Ovary (tissue), 9 donors: ENCODE measurements around the gene KNOP1. TPM values are rescaled to one million over a fixed set of nuclear protein-coding genes. Genes with fewer than 3 reads are reported as not detected.

ENCODE experiments used
- DNase-seq, 5 donors: peaks; one replicate each; pipeline ENCODE4 v3.0.0-alpha.2; 2019 to 2020
- H3K27ac ChIP-seq, 2 donors: fragments of 200-600 bp; one replicate each; pipeline versions ENCODE4 v1.5.1 to v1.8.0; 2019 to 2022
- H3K27me3 ChIP-seq: fragments of 200-600 bp; one replicate; pipeline ENCODE4 v1.8.0; 2022
- H3K36me3 ChIP-seq: fragments of 200-600 bp; sonication (generic); one replicate; pipeline ENCODE4 v1.5.1; 2019
- H3K4me1 ChIP-seq: one replicate; pipeline ENCODE4 v1.8.1; 2013; ENCODE audit warnings: mild to moderate bottlenecking, moderate library complexity; ENCODE audit not compliant: insufficient read depth
- H3K4me3 ChIP-seq: fragments of 200-600 bp; sonication (generic); one replicate; pipeline ENCODE4 v1.5.1; 2017
- H3K9me3 ChIP-seq, 2 donors: fragments of 200-600 bp in 1 of 2; sonication (generic) in 1 of 2; one replicate each; pipeline versions ENCODE4 v1.5.1 to v1.8.1; 2013 to 2019; ENCODE audit warnings: mild to moderate bottlenecking in 1 of 2, moderate library complexity in 1 of 2
- EP300 ChIP-seq: sonication (generic); formaldehyde crosslinking; IDR thresholded peaks from one replicate; pipeline ENCODE4 v1.6.1; 2017; ENCODE audit warnings: antibody characterized with exemption
- POLR2A ChIP-seq: fragments of 450-650 bp; IDR thresholded peaks from one replicate; pipeline ENCODE4 v1.6.1; 2017; ENCODE audit warnings: antibody characterized with exemption, mild to moderate bottlenecking, moderate library complexity
- WGBS, 3 donors: extraction: QIAGEN DNeasy Blood & Tissue Kit in 1 of 3; methylation state at CpG; one replicate each; pipeline versions ENCODE4 v1.1.5 to v1.1.7; 2013 to 2017; 5-methylcytosine and 5-hydroxymethylcytosine counted together
- intact Hi-C, 4 donors: fragments of 100-400 bp; cut with DNase I; formaldehyde crosslinking; loops; one replicate each; pipeline versions ENCODE4 v1.11.0 to v1.15.1; 2022 to 2023
- polyA plus RNA-seq, 2 donors: library from polyadenylated mRNA; stranded (reverse); fragments of 200-250 nt in 1 of 2; fragments of 350-450 nt in 1 of 2; fragmentation: Illumina TruSeq in 1 of 2; extraction: RNeasy Lipid Tissue Mini Kit (QIAGEN cat#74804) in 1 of 2; gene quantifications; one replicate each; pipeline ENCODE4 v1.2.3, GENCODE V29; 2013 to 2014
- total RNA-seq, 7 donors: library from RNA; depleted of rRNA in 2 of 7; stranded (reverse); fragments of >200 nt in 2 of 7; fragmentation: NEBNext Ultra II Directional in 3 of 7; extraction: Animal tissue kit (Norgen Biotek cat#: 25700) in 3 of 7; gene quantifications; one replicate each; pipeline versions ENCODE4 v1.1.0 to v1.2.4, GENCODE V29; 2016 to 2023
- TF ChIP-seq, protein P1 (sequence below), 3 donors: fragments of 450-650 bp in 2 of 3; fragments of 200-600 bp in 1 of 3; IDR thresholded peaks; one replicate each; pipeline versions ENCODE4 v1.5.1 to v1.8.0; 2016 to 2022; ENCODE audit warnings: antibody characterized with exemption in 3 of 3, mild to moderate bottlenecking in 1 of 3
- donor health status: DM: no; HTN: no; CAD: no; lungs with moderate emphysema.
- donor health status: DM: no; HTN: no; CAD: no.
- donor health status: Bipolar disorder and iron deficiency.
- donor health status: DM: yes; HTN: yes; CAD: no.
- donor health status: DM: no; HTN: no; CAD: no.
- donor health status: DM: yes; HTN: yes; CAD: no.

Gene KNOP1
- total and polyA plus RNA-seq, 9 donors, result 6.4 to 29.9 (median 17.0) TPM

- Histone ChIP-seq H3K4me3 (no peak overlapping the region), H3K36me3 (no peaks in the 10 kb centered on the region), H3K4me1 (peaks cover 2% of the 10 kb centered on the region), H3K27me3 (no peaks in the 10 kb centered on the region), H3K9me3 (no peaks in the 10 kb centered on the region), H3K27ac (no peak overlapping the region)
- TF ChIP-seq, protein P1, sequence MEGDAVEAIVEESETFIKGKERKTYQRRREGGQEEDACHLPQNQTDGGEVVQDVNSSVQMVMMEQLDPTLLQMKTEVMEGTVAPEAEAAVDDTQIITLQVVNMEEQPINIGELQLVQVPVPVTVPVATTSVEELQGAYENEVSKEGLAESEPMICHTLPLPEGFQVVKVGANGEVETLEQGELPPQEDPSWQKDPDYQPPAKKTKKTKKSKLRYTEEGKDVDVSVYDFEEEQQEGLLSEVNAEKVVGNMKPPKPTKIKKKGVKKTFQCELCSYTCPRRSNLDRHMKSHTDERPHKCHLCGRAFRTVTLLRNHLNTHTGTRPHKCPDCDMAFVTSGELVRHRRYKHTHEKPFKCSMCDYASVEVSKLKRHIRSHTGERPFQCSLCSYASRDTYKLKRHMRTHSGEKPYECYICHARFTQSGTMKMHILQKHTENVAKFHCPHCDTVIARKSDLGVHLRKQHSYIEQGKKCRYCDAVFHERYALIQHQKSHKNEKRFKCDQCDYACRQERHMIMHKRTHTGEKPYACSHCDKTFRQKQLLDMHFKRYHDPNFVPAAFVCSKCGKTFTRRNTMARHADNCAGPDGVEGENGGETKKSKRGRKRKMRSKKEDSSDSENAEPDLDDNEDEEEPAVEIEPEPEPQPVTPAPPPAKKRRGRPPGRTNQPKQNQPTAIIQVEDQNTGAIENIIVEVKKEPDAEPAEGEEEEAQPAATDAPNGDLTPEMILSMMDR (IDR thresholded peaks at IDR 0.05), result no peak
- TF ChIP-seq EP300 (no peak), POLR2A (no peak)
- no peak for DNase-seq
- WGBS, 3 donors, result 93 to 99% (median 95%) methylated on average over 3 of the region's 3 CpGs
- intact Hi-C loops, result loop anchor here in 1 of 4 donors (10.0 kb wide), 1 partner anchor 162 kb away; no protein-coding TSS in a partner anchor
Measured at GRCh38 chr16:19766554-19766884, 48.5 kb upstream of the KNOP1 start.

- H3K4me1 ChIP-seq, result peaks cover 2% of the 10 kb centered on the region
- H3K4me3 ChIP-seq, result no peak overlapping the region
- no peaks in the 10 kb centered on the region for H3K27me3 ChIP-seq
- H3K9me3 ChIP-seq, result no peaks in the 10 kb centered on the region
- DNase-seq, result peak in 1 of 5 donors; percentile 42
- TF ChIP-seq, protein P1 (IDR thresholded peaks at IDR 0.05), result no peak
- TF ChIP-seq POLR2A (no peak), EP300 (no peak)
- H3K27ac ChIP-seq, result no peak overlapping the region
- 72 to 73% (median 72%) methylated on average over 6 of the region's 6 CpGs for WGBS, 3 donors
- intact Hi-C loops, result loop anchor here in 1 of 4 donors (10.0 kb wide), 1 partner anchor 161 kb away; no protein-coding TSS in a partner anchor
- H3K36me3 ChIP-seq, result no peaks in the 10 kb centered on the region
Measured at GRCh38 chr16:19765860-19766553, 48.0 kb upstream of the KNOP1 start.

DNA sequence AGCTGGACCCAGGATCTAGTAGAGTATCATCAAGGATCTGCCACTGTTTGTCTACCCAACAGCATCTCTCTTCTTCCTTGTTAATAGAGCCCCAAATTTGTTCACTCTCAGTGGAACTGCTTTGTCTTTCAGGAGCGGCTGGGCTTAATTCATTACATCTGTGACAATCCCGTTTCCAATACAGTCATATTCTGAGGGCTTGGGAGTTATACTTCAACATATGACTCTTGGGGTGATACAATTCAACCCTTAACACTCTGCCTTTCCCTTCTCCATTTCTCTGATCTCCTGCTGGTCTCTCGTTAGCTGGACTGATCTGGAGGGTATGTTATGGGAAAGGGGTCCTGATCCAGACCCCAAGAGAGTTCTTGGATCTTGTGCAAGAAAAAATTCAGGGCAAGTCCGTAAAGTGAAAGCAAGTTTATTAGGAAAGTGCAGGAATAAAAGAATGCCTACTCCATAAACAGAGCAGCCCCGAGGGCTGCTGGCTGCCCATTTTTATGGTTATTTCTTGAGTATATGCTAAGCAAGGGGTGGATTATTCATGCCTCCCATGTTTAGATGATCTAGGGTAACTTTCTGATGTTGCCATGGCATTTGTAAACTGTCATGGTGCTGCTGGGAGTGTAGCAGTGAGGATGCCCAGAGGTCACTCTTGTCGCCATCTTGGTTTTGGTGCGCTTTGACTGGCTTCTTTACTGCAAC lies 42.5 kb upstream of the KNOP1 start:
- H3K36me3 ChIP-seq, result no peaks in the 10 kb centered on the region
- no peak overlapping the region for H3K4me3 ChIP-seq
- TF ChIP-seq, protein P1 (IDR thresholded peaks at IDR 0.05), result no peak
- TF ChIP-seq EP300 (no peak), POLR2A (no peak)
- no peak for DNase-seq
- intact Hi-C loops, result loop anchor here in 1 of 4 donors (10.0 kb wide), 1 partner anchor 156 kb away; no protein-coding TSS in a partner anchor
- WGBS, 3 donors, result 95 to 99% (median 95%) methylated on average over 7 of the region's 7 CpGs
- H3K9me3 ChIP-seq, result no peaks in the 10 kb centered on the region
- no peak overlapping the region for H3K27ac ChIP-seq
- peaks cover 2% of the 10 kb centered on the region for H3K4me1 ChIP-seq
- H3K27me3 ChIP-seq, result no peaks in the 10 kb centered on the region

DNA sequence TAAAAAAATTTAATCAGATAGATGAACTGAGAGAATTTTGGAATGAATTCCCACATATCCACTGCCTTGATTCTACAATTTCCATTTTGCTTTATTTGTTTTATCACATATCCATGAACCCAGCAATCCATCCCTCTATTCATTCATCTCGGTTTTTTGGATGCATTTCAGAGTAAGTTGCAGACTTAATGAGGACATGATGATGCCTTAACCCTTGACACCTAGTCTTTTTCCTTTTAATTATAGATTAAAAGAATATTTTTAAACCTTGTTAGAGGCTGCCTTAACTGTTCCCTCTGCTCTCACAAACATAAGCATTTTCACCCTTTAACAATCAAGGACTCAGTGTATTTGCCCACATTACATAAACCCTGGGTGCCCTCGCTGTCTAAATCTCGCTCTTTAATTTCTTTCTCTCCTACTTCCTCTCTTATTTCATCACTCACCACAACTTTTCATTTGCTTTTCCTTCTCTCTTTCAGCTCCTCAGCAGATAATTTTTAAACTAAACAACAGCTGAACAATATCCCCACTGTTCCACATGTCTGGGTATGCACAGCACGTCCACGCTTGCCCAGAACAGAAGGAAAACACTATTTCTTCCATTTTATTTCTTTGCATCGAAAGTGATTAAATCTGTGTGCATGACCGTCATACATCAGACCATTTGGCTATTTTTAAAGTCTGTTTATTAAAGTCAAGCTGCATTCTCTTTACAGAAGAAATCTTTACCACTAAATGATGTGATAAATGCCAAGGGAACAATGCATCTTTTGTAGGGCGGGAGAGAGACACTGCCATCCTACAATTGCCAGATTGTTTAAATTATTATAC lies 40.0 kb upstream of the KNOP1 start:
- no peaks in the 10 kb centered on the region for H3K27me3 ChIP-seq
- no peak overlapping the region for H3K27ac ChIP-seq
- TF ChIP-seq, protein P1 (IDR thresholded peaks at IDR 0.05), result no peak
- TF ChIP-seq EP300, result no peak
- TF ChIP-seq POLR2A, result no peak
- WGBS, 3 donors, result 17 to 30% (median 19%) methylated on average over 8 of the region's 8 CpGs
- intact Hi-C loops, result no loop called here
- H3K4me3 ChIP-seq, result no peak overlapping the region
- H3K9me3 ChIP-seq, result no peaks in the 10 kb centered on the region
- no peak for DNase-seq
- peaks cover 6% of the 10 kb centered on the region for H3K4me1 ChIP-seq
- H3K36me3 ChIP-seq, result no peaks in the 10 kb centered on the region
